Amniotic epithelial cell (primary cell): ENCODE measurements around the gene VWA8.

Experiments
- DNase-seq: peaks from one replicate; pipeline ENCODE4 v3.0.0-alpha.2; 2010; ENCODE audit warnings: low read depth

The VWA8 gene

DNA sequence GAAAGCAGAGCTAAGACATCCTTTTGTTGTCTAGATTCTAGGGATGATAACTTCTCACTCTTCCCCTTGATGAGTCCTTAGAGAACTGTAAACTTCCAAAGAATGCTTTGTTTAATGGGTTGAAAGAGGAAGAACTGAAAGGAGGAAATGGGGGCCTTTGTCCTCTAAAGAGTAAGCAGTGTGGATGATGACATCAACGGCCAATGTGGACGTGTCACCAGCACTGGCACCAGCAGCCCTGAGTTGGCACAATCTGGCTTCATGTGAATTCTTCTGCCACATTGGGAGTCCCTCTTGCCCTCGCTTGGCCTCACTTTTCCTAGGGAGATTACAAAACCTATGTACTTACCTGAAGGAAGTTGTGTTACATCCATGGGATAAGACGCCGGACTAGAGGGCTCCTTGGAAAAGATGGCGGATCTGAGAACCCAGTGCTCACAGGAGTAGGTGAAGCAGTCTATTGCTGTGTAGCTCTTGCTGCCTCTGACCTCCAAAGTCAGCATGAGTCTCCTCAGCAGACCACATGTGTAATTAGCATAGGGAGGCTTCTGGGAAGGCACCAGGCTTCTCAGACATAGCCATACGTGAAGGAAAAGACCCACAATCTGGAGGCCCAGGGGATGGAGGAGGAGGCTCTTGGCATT, 440.8 kb downstream of the VWA8 start:
- DNase-seq, result no peak
